ENCODE results near the gene FASTKD2.

Gene FASTKD2
- 21.0 to 81.5 (median 47.7) reads per million in 17 experiments for total RNA-seq

DNA sequence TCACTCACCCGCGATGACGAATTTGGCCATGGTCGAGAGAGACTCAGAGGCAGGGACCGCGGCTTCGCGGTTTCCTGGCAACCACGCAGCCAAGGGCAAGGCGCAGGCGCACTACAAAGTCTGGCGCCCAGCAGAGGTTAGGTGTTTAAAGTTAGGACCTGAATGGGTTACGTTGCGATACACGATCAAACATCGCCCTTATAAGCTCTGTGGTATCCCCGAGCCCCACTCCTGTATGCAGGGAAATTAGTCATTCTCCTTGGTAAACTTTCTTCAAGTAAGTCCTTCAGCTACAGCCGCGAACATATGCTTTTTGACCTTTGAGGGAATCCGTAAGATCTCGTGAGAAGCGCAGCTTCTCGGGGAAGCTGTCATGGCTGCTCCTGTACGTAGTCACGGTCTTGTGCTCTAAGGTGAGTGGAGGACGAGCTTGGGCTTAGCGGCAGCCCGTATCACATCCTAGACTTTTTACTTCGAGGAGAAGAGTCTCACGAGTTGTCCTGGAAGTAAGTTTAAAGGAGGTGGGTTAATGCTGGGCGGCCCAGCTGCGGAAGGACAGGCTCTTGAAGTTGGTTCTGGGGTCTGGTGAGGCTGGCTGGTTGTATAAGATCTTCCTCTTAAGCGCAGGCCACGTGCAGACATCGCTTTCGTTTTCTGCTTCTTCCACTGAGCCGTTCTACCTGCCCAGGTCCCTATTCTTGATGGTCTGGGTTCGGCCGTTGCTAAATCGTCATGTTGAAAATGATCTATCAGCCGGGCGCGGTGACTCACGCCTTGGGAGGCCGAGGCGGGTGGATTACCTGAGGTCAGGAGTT lies at the start of gene FASTKD2, which contains the start of gene MDH1B:
FASTKD2 (plus strand) TSS at position 365 of the 815 bp plus-strand sequence. CDS start 1,088 bp downstream, outside the sequence.
MDH1B (minus strand) TSS at position 87 of the 815 bp plus-strand sequence; CDS start at position 30, 57 bp downstream.
- DNase-seq = peak; percentile 91 to 95 (median 94)

DNA sequence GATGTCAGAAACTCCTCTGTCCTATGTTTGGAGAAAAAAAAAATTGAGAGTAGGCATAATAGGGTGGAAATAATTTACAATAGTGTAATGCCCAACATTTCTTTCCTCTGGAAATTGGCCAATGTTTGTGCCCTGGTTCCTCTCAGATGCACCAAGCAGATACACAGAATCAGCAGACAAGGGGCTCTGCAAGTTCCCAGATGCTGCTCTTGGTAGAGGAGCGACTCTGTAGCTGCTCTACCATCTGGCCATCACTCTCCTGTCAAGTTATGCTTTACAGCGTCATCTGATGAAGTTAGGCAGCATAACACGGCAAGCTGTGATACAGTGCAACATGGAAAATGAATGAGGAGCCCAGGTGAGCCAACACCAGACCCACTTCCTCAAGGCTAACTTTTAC lies 48.8 kb upstream of the FASTKD2 start:
- no peak for DNase-seq

DNA sequence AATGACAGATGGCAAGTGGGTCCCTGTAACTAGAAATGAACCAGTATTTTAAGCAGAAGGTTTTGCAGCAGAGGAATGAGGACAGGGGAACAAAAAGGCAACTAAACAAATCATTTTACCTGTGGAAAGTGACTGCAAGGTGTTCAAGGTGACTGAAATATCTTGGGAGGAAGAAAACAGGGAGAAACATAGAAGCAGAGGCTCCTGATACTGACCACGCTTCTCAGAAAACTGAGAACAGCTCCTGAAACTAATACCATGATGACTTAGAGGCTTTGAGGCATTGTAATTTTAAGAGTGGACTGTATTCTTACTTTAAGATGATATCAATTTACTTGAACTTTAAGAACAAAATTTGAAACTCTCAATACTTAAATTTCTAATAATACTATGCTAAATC lies 47.1 kb upstream of the FASTKD2 start, which contains the start of gene DYTN:
DYTN (minus strand) TSS at position 101 of the 400 bp plus-strand sequence. CDS start 117 bp downstream, outside the sequence.
- no peak for DNase-seq

DNA sequence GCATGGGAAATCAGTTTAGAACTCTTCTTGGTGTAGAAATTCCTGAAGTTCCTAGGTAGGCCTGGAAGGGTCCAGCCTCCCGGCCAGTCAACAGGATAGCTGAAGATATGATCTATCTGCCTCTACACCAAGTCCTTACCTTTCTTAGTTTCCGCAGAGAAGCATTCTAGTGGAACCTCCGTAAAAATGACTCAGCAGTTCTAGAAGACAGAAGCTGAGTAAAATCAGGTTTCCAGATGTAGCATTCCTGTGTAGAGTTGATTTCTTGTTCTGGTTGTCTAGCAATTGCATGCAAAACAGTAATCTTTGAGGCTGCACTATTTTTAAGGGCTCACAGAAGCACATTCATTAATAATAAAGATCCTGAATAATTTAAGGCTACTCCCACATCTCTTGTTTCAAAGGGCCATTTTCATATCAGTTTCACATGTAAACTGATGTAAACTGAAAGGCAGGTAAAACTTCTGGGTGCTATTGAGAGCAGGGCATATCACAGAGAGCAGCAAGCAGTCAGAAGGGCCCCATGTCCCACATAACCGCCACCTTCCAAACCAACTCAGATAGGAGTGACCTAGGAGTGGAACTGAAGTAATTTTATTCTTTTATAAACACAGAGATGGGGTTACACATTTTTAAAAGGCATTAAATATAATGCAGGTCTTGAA lies 44.0 kb upstream of the FASTKD2 start:
- no peak for DNase-seq

DNA sequence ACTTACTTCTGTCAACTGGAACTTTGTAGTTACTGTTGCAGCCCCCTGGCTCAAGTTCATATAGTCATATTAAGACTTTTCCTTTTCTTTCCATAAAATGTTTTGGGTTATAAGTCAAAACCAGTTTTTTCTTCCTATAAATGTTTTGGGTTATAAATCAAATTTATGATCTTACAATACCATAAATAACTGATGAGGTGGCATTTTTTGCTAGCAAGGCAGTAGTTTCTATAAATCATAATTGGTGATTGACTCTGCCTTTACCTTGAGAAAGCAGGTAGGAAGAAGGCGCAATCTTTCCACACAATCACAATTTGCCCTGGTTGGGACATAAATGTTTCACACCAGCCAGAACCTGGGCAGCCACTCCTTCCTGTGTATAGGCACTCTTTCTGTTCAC lies 42.1 kb upstream of the FASTKD2 start:
- no peak for DNase-seq

DNA sequence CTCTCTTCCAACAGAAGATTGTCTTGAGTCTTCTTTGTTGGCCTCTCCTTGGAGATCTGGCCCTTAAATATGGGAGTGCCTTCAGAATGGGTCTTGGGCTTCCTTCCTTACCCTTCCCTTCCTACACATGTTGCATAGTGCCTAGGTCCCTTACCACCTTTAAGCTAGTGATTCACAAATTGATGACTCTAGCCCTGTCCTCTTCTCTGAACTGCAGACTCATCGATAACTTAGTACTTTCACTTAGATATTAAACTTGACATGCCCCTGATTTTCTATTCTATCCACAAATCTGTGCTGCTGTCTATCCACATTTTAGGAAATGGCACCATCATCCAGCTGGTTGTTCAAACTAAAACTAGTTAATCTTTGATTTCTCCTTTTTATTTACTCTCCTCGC lies 38.1 kb upstream of the FASTKD2 start:
- DNase-seq = no peak

DNA sequence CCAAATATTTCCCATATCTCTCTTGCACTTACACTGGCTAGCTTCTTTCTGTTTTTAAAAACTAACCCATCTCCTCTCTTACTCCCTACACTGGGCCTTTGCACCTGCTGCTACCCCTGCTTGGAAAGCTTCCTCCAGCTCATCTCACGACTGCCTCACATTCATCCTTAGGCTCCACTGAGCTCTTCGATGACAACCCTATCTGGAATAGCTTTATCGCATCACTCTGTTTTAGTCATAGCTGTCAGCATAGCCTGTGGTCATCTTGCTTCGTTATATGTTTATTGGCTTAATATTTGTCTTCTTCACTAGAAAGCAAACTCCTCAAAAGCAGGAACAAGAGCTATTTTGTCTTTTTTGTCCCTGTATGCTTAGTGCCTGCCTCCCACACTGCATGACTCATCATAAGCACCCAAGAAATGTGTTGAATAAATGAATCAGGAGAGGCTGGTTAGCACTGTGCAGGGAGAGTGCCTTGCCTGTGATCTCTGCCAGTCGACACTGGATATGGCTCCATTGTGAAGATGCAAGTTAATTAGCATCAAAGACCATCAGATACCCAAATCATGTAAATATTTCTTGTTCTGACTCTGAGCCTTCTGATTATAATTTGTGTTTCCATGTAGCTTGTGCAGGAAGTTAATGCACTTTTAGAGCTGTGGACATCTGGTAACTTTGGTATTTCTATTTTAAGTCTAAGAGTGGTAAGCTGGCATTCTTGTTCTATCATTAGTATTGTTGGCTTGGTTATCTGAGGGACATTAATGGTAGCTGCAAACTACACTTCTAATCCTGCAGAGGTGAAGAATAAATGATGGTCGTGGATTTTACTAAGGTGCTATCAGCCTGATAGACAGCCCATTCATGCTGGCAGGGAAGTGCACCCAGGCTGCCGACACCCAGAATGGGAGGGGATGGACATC lies 36.9 kb upstream of the FASTKD2 start:
- DNase-seq = peak; percentile 48 to 75 (median 70)

DNA sequence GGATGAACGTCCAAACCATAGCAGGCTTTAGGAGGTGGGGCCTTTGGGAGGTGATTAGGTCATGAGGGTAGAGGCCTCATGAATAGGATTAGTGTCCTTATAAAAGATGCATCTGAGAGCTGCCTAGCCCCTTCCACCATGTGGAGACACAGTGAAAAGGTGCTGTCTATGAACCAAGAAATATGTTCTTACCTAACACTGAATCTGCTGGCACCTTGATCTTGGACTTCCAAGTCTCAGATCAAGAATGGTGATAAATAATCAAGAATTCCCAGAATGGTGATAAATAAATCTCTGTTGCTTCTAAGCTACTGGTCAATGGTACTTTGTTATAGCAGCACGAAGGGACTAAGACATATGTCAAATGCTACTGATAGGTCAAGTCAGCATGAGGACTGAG lies 32.1 kb upstream of the FASTKD2 start:
- DNase-seq = no peak

DNA sequence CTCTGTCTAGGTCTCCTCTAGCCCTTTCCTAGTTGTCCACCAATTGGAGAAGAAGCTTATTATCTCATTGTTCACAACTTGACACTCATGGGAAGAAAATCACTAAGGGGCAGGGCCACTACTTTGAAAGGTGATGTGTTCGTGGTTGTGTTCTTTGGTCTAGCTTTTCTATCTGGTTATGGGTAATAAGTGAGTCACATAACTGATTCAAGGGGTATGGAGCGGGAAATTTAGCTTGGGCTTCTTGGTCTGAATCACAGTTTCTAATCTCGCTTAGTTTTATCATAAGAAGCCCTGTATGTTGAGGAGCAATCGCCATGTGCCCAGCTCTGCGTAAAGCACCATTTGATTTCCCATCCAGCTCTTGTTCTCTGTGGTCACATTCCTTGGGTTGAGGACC lies 28.5 kb upstream of the FASTKD2 start:
- no peak for DNase-seq

DNA sequence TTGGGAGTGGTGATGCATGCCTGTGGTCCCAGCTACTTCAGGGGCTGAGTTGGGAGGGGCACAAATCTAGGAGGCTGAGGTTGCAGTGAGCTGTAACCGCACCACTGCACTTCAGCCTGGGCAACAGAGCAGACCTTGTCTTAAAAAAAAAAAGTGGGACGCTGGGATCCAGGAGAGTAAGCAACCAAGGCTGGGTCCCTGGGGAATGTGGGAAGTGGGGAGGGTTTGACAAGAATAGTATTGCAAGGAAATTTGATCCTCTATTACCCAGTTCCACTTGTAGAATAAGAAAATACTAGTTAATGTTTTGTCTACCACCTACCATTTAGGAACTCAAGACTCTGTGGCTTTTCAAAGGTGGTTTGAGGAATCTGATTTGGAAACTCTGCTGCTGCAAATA lies 26.1 kb upstream of the FASTKD2 start:
- no peak for DNase-seq

DNA sequence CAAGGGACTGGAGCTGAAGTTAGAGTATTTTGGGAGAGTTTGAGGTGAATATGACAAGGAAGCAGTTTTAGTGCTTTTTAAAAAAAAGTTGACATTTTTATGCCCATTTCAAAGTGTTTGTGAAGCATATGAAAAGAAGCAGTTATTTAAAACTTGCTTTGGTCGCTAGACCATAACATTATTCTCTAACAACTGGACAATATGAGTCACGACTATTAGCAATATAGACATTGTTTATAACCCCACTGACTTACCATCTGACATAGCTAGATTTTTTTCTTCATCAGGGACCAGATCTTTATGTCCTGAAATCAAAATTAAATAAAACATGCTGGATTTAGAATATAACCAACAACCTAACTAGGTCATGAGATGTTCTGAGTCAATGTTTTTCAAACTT lies 24.6 kb upstream of the FASTKD2 start:
- DNase-seq = no peak

DNA sequence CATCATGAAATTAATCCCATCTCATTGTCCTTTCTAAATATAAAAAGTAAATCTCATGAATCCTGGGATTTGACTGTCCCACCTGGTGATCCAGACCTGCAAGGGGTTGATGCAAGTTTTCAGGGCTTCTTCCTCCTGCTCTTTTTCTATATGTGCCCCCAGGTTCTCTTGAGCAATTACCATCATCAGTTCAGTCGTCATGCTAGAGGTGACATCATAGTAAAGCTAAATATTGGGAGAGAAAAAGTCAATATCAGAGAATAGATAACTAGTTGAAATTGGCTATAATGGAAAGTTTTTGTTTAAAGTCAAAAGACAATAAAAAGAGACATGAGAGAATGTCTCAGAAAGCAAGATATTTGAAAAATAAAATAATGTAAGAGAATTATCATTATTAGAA lies 8.6 kb upstream of the FASTKD2 start:
- DNase-seq = no peak

DNA sequence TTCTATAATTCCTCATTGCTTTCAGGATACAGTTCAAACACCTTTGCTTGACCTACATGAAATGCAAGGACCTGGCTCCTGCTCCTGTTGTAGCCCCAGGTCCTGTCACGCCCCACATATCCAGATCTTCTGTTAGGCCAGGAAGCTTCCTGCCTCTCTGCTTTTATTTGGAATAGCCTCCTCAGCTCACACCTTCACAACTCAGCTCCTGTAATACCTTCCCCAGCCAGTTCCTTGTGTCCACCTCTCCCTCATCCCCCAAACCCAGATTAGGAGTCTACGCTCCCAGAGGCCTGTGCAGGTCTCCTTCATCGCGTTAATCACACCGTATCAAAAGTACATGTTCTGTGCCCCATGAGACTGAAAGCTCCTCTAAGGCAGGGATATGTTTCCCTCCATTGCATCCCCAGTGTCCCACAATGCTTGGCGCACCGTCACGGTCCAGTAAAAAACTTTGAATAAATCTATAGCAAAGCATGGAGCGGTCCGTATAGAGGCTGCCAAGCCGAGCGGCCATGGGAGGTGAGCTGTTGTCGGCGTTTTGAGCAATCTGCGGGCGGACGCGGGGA lies 649 bp upstream of the FASTKD2 start:
- DNase-seq = no peak

DNA sequence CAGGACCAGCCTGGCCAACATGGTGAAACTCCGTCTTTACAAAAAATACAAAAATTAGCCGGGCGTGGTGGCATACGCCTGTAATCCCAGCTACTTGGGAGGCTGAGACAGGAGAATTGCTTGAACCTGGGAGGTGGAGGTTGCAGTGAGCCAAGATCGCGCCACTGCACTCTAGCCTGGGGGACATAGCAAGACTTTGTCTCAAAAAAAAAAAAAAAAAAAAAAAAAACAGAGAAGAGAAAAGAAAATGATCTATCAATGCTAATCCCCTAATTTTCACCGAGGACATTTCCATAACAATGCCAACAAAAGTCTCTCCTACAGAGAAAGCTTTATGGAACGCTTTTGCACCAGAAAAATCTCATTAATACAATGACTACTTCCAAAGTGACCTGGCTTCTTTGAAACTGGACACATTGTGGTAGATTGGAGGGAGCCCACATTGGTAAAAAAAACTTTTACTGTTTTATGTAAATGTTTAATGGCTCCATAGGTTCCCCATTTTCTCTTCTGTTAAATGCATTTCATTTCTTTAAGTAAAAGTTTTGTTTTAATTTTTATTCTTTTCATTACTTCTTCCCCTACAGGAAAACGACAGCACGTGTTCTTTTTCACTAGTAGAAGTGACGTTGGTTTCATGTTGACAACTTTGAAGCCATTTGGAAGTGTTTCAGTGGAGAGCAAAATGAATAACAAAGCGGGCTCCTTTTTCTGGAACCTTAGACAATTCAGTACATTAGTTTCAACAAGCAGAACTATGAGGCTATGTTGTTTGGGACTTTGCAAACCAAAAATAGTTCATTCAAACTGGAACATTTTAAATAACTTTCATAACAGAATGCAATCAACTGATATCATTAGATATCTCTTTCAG lies 888 bp downstream of the FASTKD2 start:
- DNase-seq = no peak

DNA sequence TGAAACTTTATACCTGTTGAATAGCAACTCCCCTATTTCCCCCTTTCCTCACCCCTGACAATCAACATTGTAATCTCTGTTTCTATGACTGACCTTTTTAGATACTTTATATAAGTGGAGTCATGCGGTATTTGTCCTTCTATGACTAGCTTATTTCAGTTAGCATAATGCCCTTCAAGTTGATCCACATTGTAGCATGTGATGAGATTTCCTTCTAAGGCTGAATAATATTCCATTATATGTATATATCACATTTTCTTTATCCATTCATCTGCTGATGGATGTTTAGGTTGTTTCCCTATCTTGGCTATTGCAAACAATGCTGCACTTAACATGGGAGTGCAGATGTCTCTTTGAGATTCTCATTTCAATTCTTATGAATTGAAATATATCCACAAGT lies 9.5 kb downstream of the FASTKD2 start:
- DNase-seq = no peak

DNA sequence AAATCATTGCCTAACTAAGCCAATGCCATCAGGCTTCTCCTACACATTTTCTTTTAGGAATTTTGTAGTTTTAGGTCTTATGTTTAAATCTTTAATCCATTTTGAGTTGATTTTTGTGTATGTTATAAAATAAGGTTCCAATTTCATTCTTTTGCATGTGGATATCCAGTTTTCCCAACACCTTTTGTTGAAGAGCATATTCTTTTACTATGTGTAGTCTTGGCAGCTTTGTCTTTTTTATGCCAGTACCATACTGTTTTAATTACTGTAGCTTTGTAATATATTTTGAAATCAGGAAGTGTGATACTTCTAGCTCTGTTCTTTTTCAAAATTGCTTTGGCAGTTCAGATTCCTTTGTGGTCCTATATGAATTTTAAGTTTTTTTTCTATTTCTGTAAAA lies 11.0 kb downstream of the FASTKD2 start:
- no peak for DNase-seq

DNA sequence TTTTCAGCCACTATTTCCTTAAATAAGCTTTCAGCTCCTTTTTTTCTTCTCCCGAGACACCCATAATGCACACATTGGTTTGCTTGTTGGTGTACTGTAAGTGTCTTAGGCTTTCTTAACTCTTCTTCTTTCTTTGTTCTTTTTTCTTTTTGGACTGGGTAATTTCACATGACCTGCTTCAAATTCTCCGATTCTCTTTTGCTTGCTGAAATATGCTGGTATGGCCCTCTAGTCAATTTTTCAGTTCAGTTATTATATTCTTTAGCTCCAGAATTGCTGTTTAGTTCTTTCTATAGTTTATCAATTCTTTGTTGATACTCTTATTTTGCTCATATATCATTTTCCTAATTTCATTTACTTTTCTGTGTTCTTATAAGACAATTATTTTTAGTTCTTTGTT lies 15.3 kb downstream of the FASTKD2 start:
- DNase-seq = no peak

DNA sequence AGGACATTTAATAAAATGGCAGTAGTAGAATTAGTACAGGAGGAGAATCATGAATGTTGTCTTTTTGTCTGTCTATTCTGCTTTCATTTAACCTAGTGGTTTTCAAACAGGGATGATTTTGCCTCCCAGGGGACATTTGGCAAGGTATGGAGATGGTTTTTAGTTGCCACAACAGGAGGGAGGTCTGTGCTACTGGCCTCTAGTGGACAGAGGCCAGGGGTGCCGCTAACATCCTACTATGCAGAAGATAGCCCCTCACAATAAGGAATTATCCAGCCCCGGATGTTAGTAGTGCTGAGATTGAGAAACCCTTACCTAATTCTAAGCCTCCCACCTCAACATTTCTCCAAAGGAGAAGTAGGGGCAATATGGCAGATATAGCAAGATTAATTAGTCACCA lies 18.3 kb downstream of the FASTKD2 start:
- peak in 3 of 4 experiments; percentile 15 to 25 (median 16) for DNase-seq

DNA sequence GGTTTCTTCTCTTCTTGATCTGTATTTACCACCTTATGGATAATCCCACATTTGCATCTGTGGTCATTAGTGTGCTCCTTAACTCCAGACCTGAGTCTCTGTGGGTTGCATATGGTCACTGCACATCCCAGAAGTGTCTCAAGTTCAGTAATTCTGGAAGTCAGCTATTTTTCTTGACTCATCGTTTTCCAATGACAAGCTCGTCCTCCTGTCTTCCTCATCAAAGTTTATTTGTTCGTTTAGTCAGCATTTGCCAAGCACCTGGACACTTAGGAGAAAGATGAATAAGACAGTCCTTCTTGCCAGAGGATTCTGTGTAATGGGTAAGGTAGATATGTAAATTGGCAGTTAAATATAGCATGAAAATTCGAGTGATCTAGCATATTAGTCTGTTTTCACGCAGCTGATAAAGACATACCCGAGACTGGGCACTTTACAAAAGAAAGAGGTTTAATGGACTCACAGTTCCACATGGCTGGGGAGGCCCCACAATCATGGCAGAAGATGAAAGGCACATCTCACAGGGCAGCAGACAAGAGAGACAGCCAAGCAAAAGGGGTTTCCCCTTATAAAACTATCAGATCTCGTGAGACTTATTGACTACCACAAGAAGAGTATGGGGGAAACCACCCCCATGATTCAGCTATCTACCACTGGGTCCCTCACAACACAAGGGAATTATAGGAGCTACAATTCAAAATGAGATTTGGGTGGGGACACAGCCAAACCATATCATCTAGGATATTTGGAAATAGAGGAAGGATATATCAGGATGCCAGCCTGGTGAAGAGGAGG lies 19.4 kb downstream of the FASTKD2 start:
- DNase-seq = no peak

DNA sequence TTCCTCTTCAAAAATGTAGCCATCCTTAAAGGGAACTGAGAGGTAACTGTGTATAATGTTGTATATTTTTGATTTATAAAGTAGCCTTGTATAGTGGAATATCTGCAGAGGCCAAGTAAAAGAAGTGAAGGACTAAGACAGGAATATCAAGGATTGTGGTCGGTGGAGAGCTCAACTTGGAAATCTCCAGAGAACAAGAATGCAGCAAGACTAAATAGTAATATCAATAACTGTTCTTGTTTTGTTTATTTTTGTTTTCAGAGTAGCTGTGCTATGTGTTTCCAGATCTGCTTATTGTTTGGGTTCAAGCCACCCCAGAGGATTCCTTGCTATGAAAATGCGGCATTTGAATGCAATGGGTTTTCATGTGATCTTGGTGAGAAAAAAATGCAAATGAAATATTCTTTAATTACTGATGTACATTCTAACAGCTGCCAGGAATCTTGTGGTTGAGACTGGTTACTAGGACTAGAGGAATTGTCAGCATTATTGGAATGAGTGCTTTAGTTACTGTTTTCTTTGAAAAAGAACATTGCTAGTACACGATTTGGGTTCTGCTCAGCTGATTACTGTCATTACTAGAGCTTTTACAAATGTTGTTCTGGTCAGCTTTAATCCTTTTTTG lies 25.0 kb downstream of the FASTKD2 start:
- no peak for DNase-seq

Data from suppressor macrophage (primary cell).